HepG2 (cell line): ENCODE results near the gene SAMD4A. TPM values are rescaled to one million over a fixed set of nuclear protein-coding genes. Genes with fewer than 3 reads are reported as not detected.
A peak's percentile ranks its signal among the peaks of the same experiment; 100 is the strongest.

Experiments
- ARID5B ChIP-seq: IDR thresholded peaks from 2 replicates; pipeline ENCODE4 v1.4.0; 2020; ENCODE audit warnings: mild to moderate bottlenecking, missing genetic modification reagents
- CENPBD1 ChIP-seq: sonication (generic); formaldehyde crosslinking; IDR thresholded peaks from 2 replicates; pipeline ENCODE4 v1.8.0; 2022; ENCODE audit warnings: missing genetic modification reagents, low read depth, mild to moderate bottlenecking, borderline replicate concordance
- GRHL1 ChIP-seq: sonication (generic); formaldehyde crosslinking; conservative IDR thresholded peaks from 2 replicates; pipeline ENCODE4 v1.8.0; 2022; ENCODE audit warnings: missing genetic modification reagents
- SAFB2 ChIP-seq: sonication (generic); formaldehyde crosslinking; IDR thresholded peaks from 2 replicates; pipeline ENCODE4 v1.5.1; 2020; ENCODE audit warnings: missing genetic modification reagents, low read depth, mild to moderate bottlenecking, borderline replicate concordance
- SNAPC5 ChIP-seq: sonication (generic); formaldehyde crosslinking; IDR thresholded peaks from 2 replicates; pipeline ENCODE4 v1.8.1; 2023; ENCODE audit warnings: mild to moderate bottlenecking, missing genetic modification reagents, borderline replicate concordance
- THYN1 ChIP-seq: sonication (generic); formaldehyde crosslinking; IDR thresholded peaks from 2 replicates; pipeline ENCODE4 v1.8.1; 2023; ENCODE audit warnings: low read depth, mild to moderate bottlenecking, moderate library complexity, missing genetic modification reagents, borderline replicate concordance
- ZNF563 ChIP-seq: sonication (generic); formaldehyde crosslinking; IDR thresholded peaks from 2 replicates; pipeline ENCODE4 v1.8.0; 2022; ENCODE audit warnings: mild to moderate bottlenecking, moderate library complexity, missing genetic modification reagents
- ZNF780A ChIP-seq: sonication (generic); formaldehyde crosslinking; IDR thresholded peaks from 2 replicates; pipeline ENCODE4 v1.8.0; 2022; ENCODE audit warnings: mild to moderate bottlenecking, missing genetic modification reagents, moderate library complexity
- polyA plus RNA-seq, 8 experiments: library from polyadenylated mRNA; depleted of rRNA in 3 of 8; stranded (reverse) in 7 of 8; unstranded in 1 of 8; fragments of >200 nt; fragmentation: Illumina TruSeq in 4 of 8; extraction: Trizol in 4 of 8; gene quantifications; 2 replicates each; pipeline versions ENCODE4 v1.2.1 to v1.2.3, GENCODE V29; 2011 to 2016; ENCODE audit warnings: low read depth in 4 of 8, missing spikeins in 1 of 8, mixed read lengths in 1 of 8; ENCODE audit not compliant: insufficient read depth in 1 of 8
- total RNA-seq, 5 experiments: library from RNA; depleted of rRNA; stranded (reverse); fragments of >200 nt; fragmentation: Illumina TruSeq; extraction: Trizol; gene quantifications; 2 replicates each; pipeline ENCODE4 v1.2.3, GENCODE V29; 2016; ENCODE audit warnings: low read depth in 1 of 5
- TF ChIP-seq, protein P1 (sequence below): sonication (generic); formaldehyde crosslinking; conservative IDR thresholded peaks from 2 replicates; pipeline ENCODE4 v1.8.1; 2023; ENCODE audit warnings: missing genetic modification reagents
- TF ChIP-seq, protein P2 (sequence below): IDR thresholded peaks from 2 replicates; pipeline ENCODE4 v1.6.1; 2012; ENCODE audit warnings: low read length, improper control_type of control experiment
- TF ChIP-seq, protein P3 (sequence below): sonication (generic); formaldehyde crosslinking; IDR thresholded peaks from 2 replicates; pipeline ENCODE4 v1.9.0; 2021; ENCODE audit warnings: missing genetic modification reagents, borderline replicate concordance

Gene SAMD4A
- total and polyA plus RNA-seq, 2 of the 13 experiments (the other 11 are each of a cell fraction or from before 2014, with no cell fraction given), result 11.8 to 13.0 TPM

GRCh38 chr14:54564868-54565784 is 1.8 kb upstream of the SAMD4A start (continued):
- TF ChIP-seq GRHL1 (CRISPR knock-in tag) (no peak), ARID5B (CRISPR knock-in tag) (no peak), CENPBD1 (CRISPR knock-in tag) (no peak), ZNF563 (CRISPR knock-in tag) (peak; percentile 80; the same call in 1 of the 2 replicates), ZNF780A (CRISPR knock-in tag) (no peak), SNAPC5 (CRISPR knock-in tag) (0 out of 2 replicates have a peak, but pooled peaks have one; percentile 18), SAFB2 (CRISPR knock-in tag) (peak; percentile 35; the same call in 1 of the 2 replicates), THYN1 (CRISPR knock-in tag) (no peak)
- TF ChIP-seq, protein P1, sequence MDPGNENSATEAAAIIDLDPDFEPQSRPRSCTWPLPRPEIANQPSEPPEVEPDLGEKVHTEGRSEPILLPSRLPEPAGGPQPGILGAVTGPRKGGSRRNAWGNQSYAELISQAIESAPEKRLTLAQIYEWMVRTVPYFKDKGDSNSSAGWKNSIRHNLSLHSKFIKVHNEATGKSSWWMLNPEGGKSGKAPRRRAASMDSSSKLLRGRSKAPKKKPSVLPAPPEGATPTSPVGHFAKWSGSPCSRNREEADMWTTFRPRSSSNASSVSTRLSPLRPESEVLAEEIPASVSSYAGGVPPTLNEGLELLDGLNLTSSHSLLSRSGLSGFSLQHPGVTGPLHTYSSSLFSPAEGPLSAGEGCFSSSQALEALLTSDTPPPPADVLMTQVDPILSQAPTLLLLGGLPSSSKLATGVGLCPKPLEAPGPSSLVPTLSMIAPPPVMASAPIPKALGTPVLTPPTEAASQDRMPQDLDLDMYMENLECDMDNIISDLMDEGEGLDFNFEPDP (CRISPR knock-in tag), result peak; percentile 85; the same call in 1 of the 2 replicates
- TF ChIP-seq, protein P2, sequence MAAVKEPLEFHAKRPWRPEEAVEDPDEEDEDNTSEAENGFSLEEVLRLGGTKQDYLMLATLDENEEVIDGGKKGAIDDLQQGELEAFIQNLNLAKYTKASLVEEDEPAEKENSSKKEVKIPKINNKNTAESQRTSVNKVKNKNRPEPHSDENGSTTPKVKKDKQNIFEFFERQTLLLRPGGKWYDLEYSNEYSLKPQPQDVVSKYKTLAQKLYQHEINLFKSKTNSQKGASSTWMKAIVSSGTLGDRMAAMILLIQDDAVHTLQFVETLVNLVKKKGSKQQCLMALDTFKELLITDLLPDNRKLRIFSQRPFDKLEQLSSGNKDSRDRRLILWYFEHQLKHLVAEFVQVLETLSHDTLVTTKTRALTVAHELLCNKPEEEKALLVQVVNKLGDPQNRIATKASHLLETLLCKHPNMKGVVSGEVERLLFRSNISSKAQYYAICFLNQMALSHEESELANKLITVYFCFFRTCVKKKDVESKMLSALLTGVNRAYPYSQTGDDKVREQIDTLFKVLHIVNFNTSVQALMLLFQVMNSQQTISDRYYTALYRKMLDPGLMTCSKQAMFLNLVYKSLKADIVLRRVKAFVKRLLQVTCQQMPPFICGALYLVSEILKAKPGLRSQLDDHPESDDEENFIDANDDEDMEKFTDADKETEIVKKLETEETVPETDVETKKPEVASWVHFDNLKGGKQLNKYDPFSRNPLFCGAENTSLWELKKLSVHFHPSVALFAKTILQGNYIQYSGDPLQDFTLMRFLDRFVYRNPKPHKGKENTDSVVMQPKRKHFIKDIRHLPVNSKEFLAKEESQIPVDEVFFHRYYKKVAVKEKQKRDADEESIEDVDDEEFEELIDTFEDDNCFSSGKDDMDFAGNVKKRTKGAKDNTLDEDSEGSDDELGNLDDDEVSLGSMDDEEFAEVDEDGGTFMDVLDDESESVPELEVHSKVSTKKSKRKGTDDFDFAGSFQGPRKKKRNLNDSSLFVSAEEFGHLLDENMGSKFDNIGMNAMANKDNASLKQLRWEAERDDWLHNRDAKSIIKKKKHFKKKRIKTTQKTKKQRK, result no peak
- TF ChIP-seq, protein P3, sequence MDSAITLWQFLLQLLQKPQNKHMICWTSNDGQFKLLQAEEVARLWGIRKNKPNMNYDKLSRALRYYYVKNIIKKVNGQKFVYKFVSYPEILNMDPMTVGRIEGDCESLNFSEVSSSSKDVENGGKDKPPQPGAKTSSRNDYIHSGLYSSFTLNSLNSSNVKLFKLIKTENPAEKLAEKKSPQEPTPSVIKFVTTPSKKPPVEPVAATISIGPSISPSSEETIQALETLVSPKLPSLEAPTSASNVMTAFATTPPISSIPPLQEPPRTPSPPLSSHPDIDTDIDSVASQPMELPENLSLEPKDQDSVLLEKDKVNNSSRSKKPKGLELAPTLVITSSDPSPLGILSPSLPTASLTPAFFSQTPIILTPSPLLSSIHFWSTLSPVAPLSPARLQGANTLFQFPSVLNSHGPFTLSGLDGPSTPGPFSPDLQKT (CRISPR knock-in tag), result no peak; the same call in 1 of the 2 replicates
